Pancreas (tissue), 10 donors: ENCODE results near the gene FUT9. TPM values are rescaled to one million over a fixed set of nuclear protein-coding genes. Genes with fewer than 3 reads are reported as not detected.

Source experiments
- ATAC-seq, 4 donors: fragments of 200-7000 bp; cut with Tn5 transposase; one replicate each; pipeline versions ENCODE4 v1.8.0 to v1.9.1; 2020; ENCODE audit warnings: mild to moderate bottlenecking in 4 of 4, moderate library complexity in 4 of 4
- DNase-seq, 6 donors: peaks; one replicate each; pipeline ENCODE4 v3.0.0-alpha.2; 2020
- FAIRE-seq: peaks from 2 replicates; lab custom pipeline; 2012; peaks lifted over from hg19 to GRCh38; lab: Jason Lieb, UNC
- H3K27ac ChIP-seq, 4 donors: fragments of 200-600 bp; sonication (generic); 1 replicate in 3 of 4; 2 replicates in 1 of 4; pipeline versions ENCODE4 v1.5.0 to v1.8.0; 2020
- H3K27me3 ChIP-seq, 4 donors: fragments of 200-600 bp; one replicate each; pipeline ENCODE4 v1.8.0; 2021
- H3K36me3 ChIP-seq, 3 donors: fragments of 200-600 bp; sonication (generic) in 1 of 3; one replicate each; pipeline versions ENCODE4 v1.5.0 to v1.8.0; 2020 to 2021
- H3K4me1 ChIP-seq, 3 donors: fragments of 200-600 bp; one replicate each; pipeline ENCODE4 v1.8.0; 2021
- H3K4me3 ChIP-seq, 4 donors: fragments of 200-600 bp; sonication (generic) in 2 of 4; one replicate each; pipeline versions ENCODE4 v1.5.0 to v1.8.0; 2020 to 2021
- H3K9me3 ChIP-seq, 4 donors: fragments of 200-600 bp; one replicate each; pipeline ENCODE4 v1.8.0; 2021
- CTCF ChIP-seq, 4 donors: fragments of 200-600 bp; sonication (generic) in 3 of 4; IDR thresholded peaks; one replicate each; pipeline versions ENCODE4 v1.5.0 to v1.8.0; 2021; ENCODE audit warnings: antibody characterized with exemption in 4 of 4
- WGBS, 2 donors: extraction: QIAGEN DNeasy Blood & Tissue Kit; methylation state at CpG; one replicate each; pipeline ENCODE4 v1.1.7; 2013; 5-methylcytosine and 5-hydroxymethylcytosine counted together
- intact Hi-C, 3 donors: fragments of 100-400 bp; cut with DNase I; formaldehyde crosslinking; loops; one replicate each; pipeline versions ENCODE4 v1.11.1 to v1.14.2; 2022
- polyA plus RNA-seq, 2 donors: library from polyadenylated mRNA; stranded (reverse); fragments of 200-250 nt; gene quantifications; one replicate each; pipeline ENCODE4 v1.2.3, GENCODE V29; 2013
- total RNA-seq, 6 donors: library from RNA; stranded (reverse); fragmentation: NEBNext Ultra II Directional in 4 of 6; extraction: Animal tissue kit (Norgen Biotek cat#: 25700) in 4 of 6; gene quantifications; one replicate each; pipeline versions ENCODE4 v1.2.1 to v1.2.4, GENCODE V29; 2021 to 2023
- donor health status: healthy with polysubstance abuse.
- donor health status: DM: no; HTN: no; CAD: no; lungs with moderate emphysema.
- donor health status: DM: no; HTN: no; CAD: no.
- donor health status: control.
- donor health status: control.
- donor health status: Bipolar disorder and iron deficiency.
- donor health status: DM: yes; HTN: yes; CAD: no.
- donor health status: DM: no; HTN: no; CAD: no.
- donor health status: DM: no; HTN: no; CAD: no.
- donor health status: DM: yes; HTN: yes; CAD: no.

The FUT9 gene
- total and polyA plus RNA-seq, 8 donors, result 0.12 to 3.5 (median 1.2) TPM

DNA sequence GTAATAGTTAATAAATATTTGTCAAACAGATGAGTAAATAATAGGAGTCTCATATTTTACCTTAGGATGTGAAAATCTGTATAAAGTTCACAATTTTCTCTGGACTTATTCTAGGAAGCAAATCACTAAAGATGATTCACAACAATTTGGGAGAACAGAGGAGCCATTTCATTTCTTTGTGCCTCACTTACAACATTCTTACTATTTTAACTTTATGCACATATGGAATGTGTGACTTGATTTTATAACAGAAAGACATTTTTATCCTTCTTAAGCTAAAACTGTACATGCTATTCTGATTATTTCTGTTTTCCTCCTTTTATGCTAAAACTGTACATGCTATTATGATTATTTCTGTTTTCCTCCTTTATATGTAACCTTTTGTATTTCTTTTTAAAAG is 83.3 kb downstream of the FUT9 start:
- FAIRE-seq (no peak), DNase-seq (no peak), ATAC-seq (no peak)
- Histone ChIP-seq H3K27ac (no peak overlapping the region), H3K36me3 (no peaks in the 10 kb centered on the region), H3K4me1 (no peaks in the 10 kb centered on the region), H3K27me3 (no peaks in the 10 kb centered on the region), H3K4me3 (no peak overlapping the region), H3K9me3 (no peaks in the 10 kb centered on the region)
- intact Hi-C loops, result no loop called here
- no peak for TF ChIP-seq CTCF (IDR thresholded peaks at IDR 0.05)

DNA sequence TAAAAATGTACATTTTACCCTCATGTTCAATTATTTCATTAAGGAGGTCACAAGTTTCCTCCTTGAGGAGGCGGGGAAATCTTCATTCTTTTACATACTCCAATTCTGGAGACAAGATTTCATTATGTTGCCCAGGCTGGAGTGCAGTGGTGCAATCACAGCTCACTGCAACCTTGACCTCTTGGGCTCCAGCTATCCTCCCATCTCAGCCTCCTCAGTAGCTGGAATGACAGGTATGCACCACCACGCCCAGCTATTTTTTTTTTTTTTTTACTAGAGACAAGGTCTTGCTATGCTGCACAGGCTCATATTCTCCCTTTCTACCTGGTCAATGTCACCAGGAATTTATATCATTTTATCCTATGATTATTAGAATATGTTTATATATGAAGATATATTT is 85.8 kb downstream of the FUT9 start:
- no peaks in the 10 kb centered on the region for H3K9me3 ChIP-seq
- intact Hi-C loops, result no loop called here
- FAIRE-seq (no peak), ATAC-seq (no peak), DNase-seq (no peak)
- WGBS, 2 donors, result 90 to 95% methylated on average over 2 of the region's 2 CpGs
- no peak for TF ChIP-seq CTCF (IDR thresholded peaks at IDR 0.05)
- H3K36me3 ChIP-seq, result no peaks in the 10 kb centered on the region
- H3K4me3 ChIP-seq, result no peak overlapping the region
- no peaks in the 10 kb centered on the region for H3K27me3 ChIP-seq
- H3K4me1 ChIP-seq, result no peaks in the 10 kb centered on the region
- no peak overlapping the region for H3K27ac ChIP-seq

GRCh38 chr6:96104910-96105309 is 89.1 kb downstream of the FUT9 start:
- FAIRE-seq (no peak), ATAC-seq (no peak), DNase-seq (no peak)
- H3K4me1 ChIP-seq, result no peaks in the 10 kb centered on the region
- no peaks in the 10 kb centered on the region for H3K36me3 ChIP-seq
- intact Hi-C loops, result no loop called here
- H3K27me3 ChIP-seq, result no peaks in the 10 kb centered on the region
- no peaks in the 10 kb centered on the region for H3K9me3 ChIP-seq
- no peak for TF ChIP-seq CTCF (IDR thresholded peaks at IDR 0.05)
- H3K4me3 ChIP-seq, result no peak overlapping the region
- no peak overlapping the region for H3K27ac ChIP-seq
- 70 to 79% methylated on average over 4 of the region's 4 CpGs for WGBS, 2 donors

DNA sequence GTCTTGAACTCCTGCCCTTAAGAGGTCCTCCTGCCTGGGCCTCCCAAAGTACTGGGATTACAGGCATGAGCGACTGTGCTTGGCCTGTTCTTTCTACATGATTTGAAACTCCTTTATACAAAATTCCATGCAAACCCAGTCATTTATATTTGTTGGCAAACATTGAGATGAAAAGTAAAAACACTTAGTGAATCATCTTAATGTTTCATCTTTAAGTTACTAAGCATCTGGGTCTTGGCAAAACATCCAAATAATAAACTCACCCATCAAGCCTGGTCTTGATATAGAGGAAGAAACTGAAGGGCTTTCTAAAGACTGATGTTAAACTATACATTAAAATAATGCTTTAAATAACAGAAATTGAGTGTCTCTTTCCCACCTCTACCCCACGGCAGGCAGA is 95.1 kb downstream of the FUT9 start:
- WGBS, 2 donors, result 67 to 85% methylated on average over 2 of the region's 2 CpGs
- FAIRE-seq (no peak), ATAC-seq (no peak)

DNA sequence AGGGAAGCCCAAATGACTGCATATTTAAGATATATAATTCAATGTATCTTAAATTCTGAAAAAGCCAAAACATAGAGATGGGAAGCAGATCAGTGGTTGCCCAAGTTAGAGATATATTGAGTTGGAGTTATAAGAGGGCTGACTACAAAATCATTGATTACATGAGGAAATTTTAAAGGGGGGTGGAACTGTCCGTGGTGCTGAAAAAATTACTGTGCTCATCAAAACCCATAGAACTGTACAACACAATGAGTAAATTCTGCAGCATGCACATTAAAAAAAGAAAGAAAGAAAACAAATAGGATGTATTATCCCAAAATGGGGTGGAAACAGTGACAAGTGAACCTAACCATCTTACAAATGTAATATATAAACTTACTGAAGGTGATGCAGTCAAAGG is 100.9 kb downstream of the FUT9 start:
- no peak for ATAC-seq
- H3K4me3 ChIP-seq, result no peak overlapping the region
- 15 to 39% methylated on average over 1 of the region's 1 CpG for WGBS, 2 donors
- intact Hi-C loops, result no loop called here
- no peaks in the 10 kb centered on the region for H3K36me3 ChIP-seq
- DNase-seq, result no peak
- FAIRE-seq, result no peak
- H3K9me3 ChIP-seq, result no peaks in the 10 kb centered on the region
- no peaks in the 10 kb centered on the region for H3K27me3 ChIP-seq
- no peaks in the 10 kb centered on the region for H3K4me1 ChIP-seq
- TF ChIP-seq CTCF (IDR thresholded peaks at IDR 0.05), result no peak
- H3K27ac ChIP-seq, result no peak overlapping the region

More for the DNA sequence above, 95.1 kb downstream of the FUT9 start:
- no peak overlapping the region for H3K27ac ChIP-seq
- no peaks in the 10 kb centered on the region for H3K9me3 ChIP-seq
- H3K4me1 ChIP-seq, result no peaks in the 10 kb centered on the region
- no peak for DNase-seq
- TF ChIP-seq CTCF (IDR thresholded peaks at IDR 0.05), result no peak
- intact Hi-C loops, result no loop called here
- H3K27me3 ChIP-seq, result no peaks in the 10 kb centered on the region
- H3K36me3 ChIP-seq, result no peaks in the 10 kb centered on the region
- H3K4me3 ChIP-seq, result no peak overlapping the region
